Measurements from ENCODE around the gene ZC3H4. TPM values are rescaled to one million over a fixed set of nuclear protein-coding genes. Genes with fewer than 3 reads are reported as not detected.

ZC3H4 gene
- total RNA-seq, 1 experiment from 2014 or later, result 45.1 TPM

DNA sequence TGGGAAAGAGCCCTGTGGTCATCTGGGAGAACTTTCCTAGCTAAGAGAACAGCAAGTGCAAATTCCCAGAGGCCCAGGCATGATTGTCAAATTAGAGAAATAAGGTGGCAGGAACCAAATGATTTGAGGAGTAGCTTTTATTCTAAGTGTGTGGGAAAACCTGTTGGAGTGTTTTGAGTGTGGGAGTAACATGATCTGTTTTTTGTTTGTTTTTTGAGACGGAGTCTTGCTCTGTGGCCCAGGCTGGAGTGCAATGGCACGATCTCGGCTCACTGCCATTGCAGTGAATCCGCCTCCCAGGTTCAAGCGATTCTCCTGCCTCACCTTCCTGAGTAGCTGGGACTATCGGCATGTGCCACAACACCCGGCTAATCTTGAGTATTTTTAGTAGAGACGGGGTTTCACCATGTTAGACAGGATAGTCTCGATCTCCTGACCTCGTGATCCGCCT lies 19.5 kb upstream of the ZC3H4 start:
- Histone ChIP-seq H4K20me1 (ENCODE audit: insufficient read depth) (peaks cover 13% of the 10 kb centered on the region; the same call in 1 of the 2 replicates), H2AFZ (ENCODE audit: low read depth, low read length, poor library complexity, severe bottlenecking) (no peak overlapping the region), H3K4me1 (ENCODE audit: control insufficient read depth in 1 of 2, insufficient read depth in 2 of 2, low read length in 2 of 2) (peaks cover 37 to 59% of the 10 kb centered on the region in 2 experiments), H3K9me3 (ENCODE audit: control insufficient read depth in 1 of 2, insufficient read depth in 1 of 2, low read depth in 1 of 2, low read length in 2 of 2) (peaks cover 0 to 4% of the 10 kb centered on the region in 2 experiments; a peak in 1 of 4 replicates), H3K4me3 (replicated peaks in 1 of 2; ENCODE audit: low read depth in 1 of 2, low read length in 2 of 2) (no peak overlapping the region), H3K27ac (ENCODE audit: low read depth, low read length) (peak overlapping the region; percentile 17), H3K4me2 (ENCODE audit: low read length) (peak overlapping the region; percentile 96), H3K36me3 (ENCODE audit: control insufficient read depth in 1 of 2, insufficient read depth in 2 of 2, low read length in 2 of 2) (peaks cover 5 to 11% of the 10 kb centered on the region in 2 experiments; a peak in 2 of 4 replicates), H3K9ac (ENCODE audit: low read length) (no peak overlapping the region), H3K9me2 (ENCODE audit: insufficient read depth) (no peaks in the 10 kb centered on the region), H3K27me3 (ENCODE audit: insufficient read depth, low read length) (no peaks in the 10 kb centered on the region), H3K79me2 (ENCODE audit: insufficient read depth, low read length) (peaks cover 73% of the 10 kb centered on the region)
- ChIA-PET RAD21 (ENCODE audit: low non-redundant PET in 1 of 2, low total read pairs in 2 of 2, uncharacterized antibody in 2 of 2, unreplicated experiment in 2 of 2) (interaction anchor here in 1 of 2 experiments (0.7 kb wide), 1 partner anchor 264 kb away, joined by 3 read pairs; no protein-coding TSS in a partner anchor), POLR2A (interaction anchor here (1.2 kb wide), 1 partner anchor 11 kb away, joined by 3 read pairs; no protein-coding TSS in a partner anchor), CTCF (no interaction called here)
- DNase-seq (ENCODE audit: low read depth, low spot score) (no peak), ATAC-seq (no peak)
- BruUV-seq (replicated peaks), result no TSS peak
- no peak for TF ChIP-seq YY1 (IDR thresholded peaks at IDR 0.05; ENCODE audit: extremely low read depth, insufficient replicate concordance, low read depth, low read length)
- TF ChIP-seq ELF1 (IDR thresholded peaks at IDR 0.05; ENCODE audit: borderline replicate concordance, low read depth), result no peak
- no peak for TF ChIP-seq RAD21 (IDR thresholded peaks at IDR 0.05; ENCODE audit: low read depth)
- no peak for TF ChIP-seq EZH2 (IDR thresholded peaks at IDR 0.05)
- TF ChIP-seq CBX3 (IDR thresholded peaks at IDR 0.05; ENCODE audit: low read depth), result no peak
- intact Hi-C loops (cut with micrococcal nuclease), result no loop called here

DNA sequence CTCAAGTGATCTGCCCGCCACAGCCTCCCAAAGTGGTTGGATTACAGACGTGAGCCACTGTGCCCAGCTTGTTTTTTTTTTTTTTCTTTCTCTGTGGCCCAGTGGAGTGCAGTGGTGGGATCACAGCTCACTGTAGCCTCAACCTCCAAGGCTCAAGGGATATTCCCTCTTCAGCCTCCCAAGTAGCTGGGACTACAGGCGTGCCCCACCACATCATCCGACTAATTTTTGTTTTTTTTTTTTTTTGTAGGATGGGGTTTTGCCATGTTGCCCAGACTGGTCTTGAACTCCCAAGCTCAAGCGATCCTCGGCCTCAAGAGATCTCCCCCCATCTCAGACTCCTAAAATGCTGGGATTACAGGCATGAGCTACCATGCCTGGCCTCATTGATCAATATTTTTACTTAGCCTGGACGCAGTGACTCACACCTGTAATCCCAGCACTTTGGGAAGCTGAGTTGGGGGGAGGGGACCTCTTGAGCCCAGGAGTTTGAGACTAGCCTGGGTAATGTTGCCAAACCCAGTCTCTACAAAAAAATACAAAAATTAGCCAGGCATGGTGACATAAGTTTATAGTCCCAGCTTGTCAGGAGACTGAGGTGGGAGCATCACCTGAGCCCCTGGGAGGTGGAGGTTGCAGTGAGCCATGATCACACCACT lies 18.7 kb upstream of the ZC3H4 start:
- H3K4me3 ChIP-seq (replicated peaks in 1 of 2; ENCODE audit: low read depth in 1 of 2, low read length in 2 of 2), result peak overlapping the region; percentile 98 to 100
- H3K79me2 ChIP-seq (ENCODE audit: insufficient read depth, low read length), result peaks cover 66% of the 10 kb centered on the region
- BruUV-seq (replicated peaks), result no TSS peak
- peaks cover 13% of the 10 kb centered on the region; the same call in 1 of the 2 replicates for H4K20me1 ChIP-seq (ENCODE audit: insufficient read depth)
- H3K4me2 ChIP-seq (ENCODE audit: low read length), result peak overlapping the region; percentile 96
- peaks cover 37 to 59% of the 10 kb centered on the region in 2 experiments for H3K4me1 ChIP-seq (ENCODE audit: control insufficient read depth in 1 of 2, insufficient read depth in 2 of 2, low read length in 2 of 2)
- no peaks in the 10 kb centered on the region for H3K27me3 ChIP-seq (ENCODE audit: insufficient read depth, low read length)
- no peaks in the 10 kb centered on the region for H3K9me2 ChIP-seq (ENCODE audit: insufficient read depth)
- H3K36me3 ChIP-seq (ENCODE audit: control insufficient read depth in 1 of 2, insufficient read depth in 2 of 2, low read length in 2 of 2), result peaks cover 5 to 11% of the 10 kb centered on the region in 2 experiments; a peak in 2 of 4 replicates
- TF ChIP-seq CEBPB (IDR thresholded peaks at IDR 0.05; ENCODE audit: low read depth) (no peak), SIN3A (IDR thresholded peaks at IDR 0.05; ENCODE audit: low read depth) (no peak), POLR2AphosphoS5 (IDR thresholded peaks at IDR 0.05; ENCODE audit: low read depth, low read length) (no peak), REST (IDR thresholded peaks at IDR 0.05; ENCODE audit: low read depth) (no peak), YY1 (IDR thresholded peaks at IDR 0.05; ENCODE audit: extremely low read depth, insufficient replicate concordance, low read depth, low read length) (no peak), EZH2 (IDR thresholded peaks at IDR 0.05) (no peak), ZBTB33 (IDR thresholded peaks at IDR 0.05; ENCODE audit: extremely low read depth, insufficient replicate concordance, low read length) (no peak), POLR2A (IDR thresholded peaks at IDR 0.05; ENCODE audit: borderline replicate concordance, extremely low read depth, insufficient read depth, insufficient read length) (no peak)
- TF ChIP-seq, protein P1, sequence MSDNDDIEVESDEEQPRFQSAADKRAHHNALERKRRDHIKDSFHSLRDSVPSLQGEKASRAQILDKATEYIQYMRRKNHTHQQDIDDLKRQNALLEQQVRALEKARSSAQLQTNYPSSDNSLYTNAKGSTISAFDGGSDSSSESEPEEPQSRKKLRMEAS (IDR thresholded peaks at IDR 0.05), result no peak
- RAD21 ChIA-PET (ENCODE audit: low non-redundant PET in 1 of 2, low total read pairs in 2 of 2, uncharacterized antibody in 2 of 2, unreplicated experiment in 2 of 2), result interaction anchor here (0.7 kb wide), 3 partner anchors 59 to 263 kb away, joined by 3 read pairs; no protein-coding TSS in a partner anchor
- POLR2A ChIA-PET, result interaction anchor here (1.2 kb wide), 1 partner anchor 12 kb away, joined by 3 read pairs; no protein-coding TSS in a partner anchor
- DNase-seq (ENCODE audit: low read depth, low spot score) (no peak), ATAC-seq (no peak)
- no peak overlapping the region for H2AFZ ChIP-seq (ENCODE audit: low read depth, low read length, poor library complexity, severe bottlenecking)
- H3K9me3 ChIP-seq (ENCODE audit: control insufficient read depth in 1 of 2, insufficient read depth in 1 of 2, low read depth in 1 of 2, low read length in 2 of 2), result peaks cover 0 to 4% of the 10 kb centered on the region in 2 experiments; a peak in 1 of 4 replicates
- peak overlapping the region; percentile 94 for H3K9ac ChIP-seq (ENCODE audit: low read length)
- intact Hi-C loops (cut with micrococcal nuclease), result no loop called here
- peak overlapping the region; percentile 86 for H3K27ac ChIP-seq (ENCODE audit: low read depth, low read length)
- CTCF ChIA-PET, result interaction anchor here (0.7 to 1.0 kb wide), 2 partner anchors 53 to 230 kb away, joined by 3 to 5 read pairs; no protein-coding TSS in a partner anchor
